NK-92 (cell line): Measurements from ENCODE around the gene RPS6KL1.
"Not testable (repeated sequence)": the region's sequence is repeated elsewhere in the genome, so short reads cannot be mapped to it uniquely, and the experiment has no call there.

Experiments
- DNase-seq: peaks from one replicate; lab custom pipeline; 2025; ENCODE audit not compliant: unreplicated experiment; lab: John Stamatoyannopoulos, UW

RPS6KL1 gene

DNA sequence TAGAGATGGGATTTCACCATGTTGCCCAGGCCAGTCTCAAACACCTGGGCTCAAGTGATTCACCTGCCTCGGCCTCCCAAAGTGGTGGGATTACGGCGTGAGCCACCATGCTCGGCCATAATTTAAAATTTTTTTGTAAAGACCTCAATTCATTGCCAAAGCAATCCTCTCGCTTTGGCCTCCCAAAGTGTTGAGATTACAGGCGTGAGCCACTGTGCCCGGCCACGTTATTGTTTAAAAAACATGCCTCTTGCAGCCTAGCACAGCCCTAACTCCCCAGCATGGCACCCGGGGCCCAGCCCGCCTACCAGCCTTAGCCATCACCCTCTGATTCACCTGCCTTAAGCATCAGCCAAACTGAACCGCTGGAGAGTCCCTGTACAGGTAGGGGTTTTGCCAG, 13.1 kb upstream of the RPS6KL1 start:
- DNase-seq = no peak

DNA sequence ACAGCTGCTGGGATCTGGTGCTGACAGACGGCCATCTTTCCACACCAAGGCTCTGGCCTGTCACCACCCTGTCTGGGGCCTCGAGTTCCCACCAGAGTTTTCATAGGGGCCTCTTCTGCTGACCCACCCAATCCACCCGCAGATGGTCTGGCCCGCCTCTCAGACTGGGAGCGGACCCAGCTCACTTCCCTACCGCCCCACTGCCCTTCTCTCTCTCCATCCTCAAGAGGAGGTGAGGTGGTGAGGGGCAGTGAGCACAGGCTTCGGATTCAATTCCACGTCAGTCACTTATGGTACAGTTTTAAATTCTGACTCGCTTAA, 12.3 kb upstream of the RPS6KL1 start:
- DNase-seq = no peak

DNA sequence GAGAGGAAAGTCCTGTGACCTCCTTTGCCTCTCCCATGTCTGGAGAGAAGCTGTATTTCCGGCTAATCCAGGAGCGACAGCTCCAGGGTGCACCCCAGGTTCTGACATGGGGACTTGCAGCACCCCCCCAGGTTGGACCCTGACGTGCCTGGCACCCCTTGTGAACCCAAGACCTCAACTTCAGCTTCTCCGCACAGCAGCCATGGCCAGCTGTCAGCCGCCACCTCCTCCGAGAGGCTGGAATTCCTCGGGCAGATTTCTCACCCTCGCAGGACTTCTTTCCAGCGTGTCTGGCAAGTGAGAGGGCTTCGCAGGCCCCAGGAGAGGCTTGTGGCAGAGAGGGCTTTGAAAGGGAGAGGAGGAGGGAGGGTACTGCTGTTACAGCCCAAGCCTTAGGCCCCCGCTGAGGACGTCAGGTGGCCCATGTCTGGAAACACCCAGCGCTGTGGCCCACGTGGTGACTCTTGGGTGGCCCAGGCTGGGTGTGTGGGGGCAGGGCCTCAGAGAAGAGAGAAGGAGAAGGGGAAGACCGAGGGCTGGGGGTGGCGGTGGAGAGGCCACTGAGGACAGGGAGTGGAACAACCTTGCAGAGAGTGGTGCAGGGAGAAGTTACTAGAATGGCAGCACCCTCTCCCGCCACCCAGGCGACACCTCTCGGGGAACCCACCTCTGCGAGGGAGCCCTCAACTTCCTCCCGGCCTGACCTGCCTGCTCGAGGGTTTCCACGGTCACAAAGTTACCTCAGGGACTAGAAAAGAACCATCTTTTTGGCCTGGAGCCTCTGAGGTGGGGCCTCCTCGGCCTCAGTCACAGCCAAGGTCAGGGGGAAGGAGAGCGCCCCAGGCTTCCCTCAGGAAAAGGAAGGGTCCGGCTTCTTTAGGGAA, 11.7 kb upstream of the RPS6KL1 start:
- no peak for DNase-seq

DNA sequence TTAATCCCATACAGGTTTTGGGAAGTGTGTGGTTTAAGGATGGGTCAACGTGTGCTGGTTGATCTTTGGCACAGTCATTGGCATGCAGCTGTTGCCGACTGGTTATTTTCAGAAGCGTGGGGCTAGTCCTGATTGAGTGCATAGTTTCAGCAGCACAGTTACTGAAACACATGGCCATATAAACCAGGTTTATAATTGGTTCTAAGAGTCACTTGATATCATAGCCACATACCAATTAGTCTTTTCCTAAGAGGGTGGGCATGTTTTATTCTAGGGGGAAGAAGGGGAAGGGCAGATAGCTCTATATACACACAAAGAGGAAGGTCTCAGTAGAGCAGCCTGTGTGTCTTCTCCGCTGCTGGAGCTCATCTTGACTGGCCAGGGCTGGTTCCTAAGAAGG, 11.0 kb upstream of the RPS6KL1 start:
- no peak for DNase-seq

DNA sequence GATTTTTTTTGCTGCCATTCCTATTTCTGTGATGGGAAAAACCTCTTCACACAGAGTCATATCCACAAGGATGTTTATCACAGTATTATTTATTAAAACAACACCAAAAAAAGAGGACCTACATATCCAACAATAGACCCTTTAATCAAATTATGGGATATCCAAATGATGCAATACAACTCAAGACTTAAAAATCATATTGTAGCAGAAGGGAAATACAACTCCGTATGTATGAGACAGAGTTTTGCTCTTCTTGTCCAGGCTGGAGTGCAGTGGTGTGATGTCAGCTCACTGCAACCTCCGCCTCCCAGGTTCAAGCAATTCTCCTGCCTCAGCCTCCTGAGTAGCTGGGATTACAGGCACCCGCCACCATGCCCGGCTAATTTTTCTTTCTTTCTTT, 9.9 kb upstream of the RPS6KL1 start:
- DNase-seq = not testable (repeated sequence)

DNA sequence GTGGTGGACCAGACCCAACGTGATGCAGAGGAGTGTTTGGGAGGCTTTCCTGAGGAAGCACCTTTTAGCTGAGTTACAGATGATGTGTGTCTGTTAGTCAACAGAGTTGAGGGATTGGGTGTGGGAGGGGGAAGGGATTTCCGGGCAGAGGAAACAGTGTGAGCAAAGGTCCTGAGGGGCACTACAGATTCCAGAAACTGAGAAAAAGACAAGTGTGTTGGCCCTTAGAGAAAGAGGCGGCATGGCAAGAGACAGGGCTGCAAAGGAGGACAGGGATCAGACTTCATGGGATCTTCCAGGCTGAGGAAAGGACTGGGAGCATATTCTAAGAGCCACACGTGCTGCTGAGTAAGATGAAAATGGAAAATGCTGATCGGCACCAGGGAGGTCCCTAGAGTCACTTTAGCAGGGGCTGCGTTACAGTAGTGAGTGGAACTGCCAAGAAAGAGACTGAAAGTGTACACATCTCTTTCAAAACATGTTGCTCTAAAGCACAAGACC, 9.4 kb upstream of the RPS6KL1 start:
- DNase-seq = no peak

DNA sequence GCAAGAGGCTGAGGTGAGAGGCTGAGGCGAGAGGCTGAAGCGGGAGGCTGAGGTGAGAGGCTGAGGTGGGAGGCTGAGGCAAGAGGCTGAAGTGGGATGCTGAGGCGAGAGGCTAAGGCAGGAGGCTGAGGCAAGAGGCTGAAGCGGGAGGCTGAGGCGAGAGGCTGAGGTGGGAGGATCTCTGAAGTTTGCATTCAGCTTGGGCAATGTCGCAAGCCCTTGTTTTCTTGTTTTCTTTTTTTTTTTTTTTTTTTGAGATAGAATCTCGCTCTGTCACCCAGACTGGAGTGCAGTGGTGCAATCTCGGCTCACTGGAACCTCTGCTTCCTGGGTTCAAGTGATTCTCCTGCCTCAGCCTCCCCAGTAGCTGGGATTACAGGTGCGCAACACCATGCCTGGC, 8.7 kb upstream of the RPS6KL1 start:
- not testable (repeated sequence) for DNase-seq

DNA sequence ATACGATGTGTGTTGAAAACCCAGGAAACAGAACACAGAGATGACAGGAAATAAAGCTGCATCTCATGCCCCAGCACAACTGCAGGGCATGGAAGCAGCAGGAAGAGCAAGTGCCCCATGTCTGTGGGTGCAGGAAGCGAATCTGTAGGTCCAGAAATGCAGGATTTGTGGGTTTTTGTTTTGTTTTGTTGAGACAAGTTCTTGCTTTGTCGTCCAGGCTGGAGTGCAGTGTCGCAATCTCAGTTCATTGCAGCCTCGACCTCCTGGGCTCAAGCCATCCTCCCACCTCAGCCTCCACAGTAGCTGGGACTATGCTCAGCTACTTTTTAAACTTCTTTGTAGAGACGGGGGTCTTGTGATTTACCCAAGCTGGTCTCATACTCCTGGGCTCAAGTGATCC, 6.2 kb upstream of the RPS6KL1 start:
- no peak for DNase-seq

DNA sequence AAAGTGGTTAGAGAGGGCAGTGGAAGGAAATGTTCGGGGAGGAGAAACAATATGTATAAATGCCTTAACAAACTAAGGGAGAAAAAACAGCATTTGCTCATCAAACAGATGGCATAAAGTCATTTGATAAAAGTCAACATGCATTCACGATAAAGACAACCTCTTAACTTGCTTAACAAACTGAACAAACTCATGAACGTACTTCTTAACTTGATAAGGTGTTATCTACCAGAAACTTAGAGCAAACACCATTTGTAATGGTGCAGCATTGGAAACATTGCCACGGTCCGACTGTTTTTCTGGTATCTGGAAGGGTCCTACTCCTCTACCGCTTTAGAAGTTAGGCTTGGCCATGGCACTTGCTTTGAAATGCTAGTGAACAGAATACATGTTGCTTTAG, 4.2 kb upstream of the RPS6KL1 start:
- DNase-seq = no peak

DNA sequence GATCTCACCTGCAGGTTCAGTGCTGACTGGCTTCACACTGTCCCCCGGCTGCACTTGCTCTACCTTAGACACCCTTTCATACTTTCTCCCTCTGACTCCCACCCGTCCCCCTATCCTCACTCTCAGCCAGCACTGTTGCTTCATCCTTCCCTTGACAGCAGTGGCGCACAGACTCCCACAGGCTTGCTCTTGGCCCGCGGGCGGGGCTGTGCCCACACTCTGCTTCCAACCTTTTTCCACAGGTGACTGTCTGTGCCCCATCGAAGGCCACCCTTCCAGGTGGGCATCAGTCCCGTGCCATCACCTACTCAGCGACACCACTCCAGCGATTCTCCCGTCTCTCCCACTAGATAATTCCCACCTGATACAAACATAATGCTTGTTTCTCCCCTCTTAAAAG, 1.0 kb upstream of the RPS6KL1 start:
- no peak for DNase-seq

DNA sequence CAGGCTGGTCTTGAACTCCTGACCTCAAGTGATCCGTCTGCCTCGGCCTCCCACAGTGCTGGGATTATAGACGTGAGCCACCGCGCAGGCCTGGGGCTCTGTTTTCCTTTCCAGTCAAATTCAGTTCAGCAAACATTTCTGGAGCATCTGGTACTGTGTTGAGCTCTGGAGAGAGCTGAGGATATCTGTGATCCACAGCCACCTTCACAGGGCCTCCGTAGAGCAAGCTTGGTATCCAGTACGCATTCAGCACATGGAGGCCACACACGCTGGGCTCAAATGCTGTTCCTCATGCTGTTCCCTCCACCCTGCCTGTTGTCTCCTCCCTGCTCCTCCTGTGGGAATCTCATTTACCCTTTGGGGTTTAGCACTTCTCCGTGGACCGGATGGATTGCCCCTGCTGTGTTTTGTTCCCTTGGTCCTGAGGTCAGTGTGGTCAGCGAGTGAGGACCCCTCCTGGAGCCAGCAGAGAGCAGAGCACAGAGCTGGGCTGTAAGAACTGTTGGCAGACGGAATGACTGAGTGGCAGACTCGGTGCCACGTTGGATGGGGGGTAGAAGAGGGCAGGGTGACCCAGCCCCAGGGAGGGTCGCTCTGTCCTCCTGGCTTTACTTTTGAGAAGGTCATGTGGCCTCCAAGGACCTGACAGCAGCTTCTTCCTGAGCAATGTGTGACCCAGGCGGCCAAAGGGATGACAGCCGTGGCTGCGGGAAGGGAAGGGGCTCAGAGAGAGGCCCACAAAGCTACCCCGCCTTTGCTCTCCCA, 891 bp downstream of the RPS6KL1 start:
- DNase-seq = no peak

DNA sequence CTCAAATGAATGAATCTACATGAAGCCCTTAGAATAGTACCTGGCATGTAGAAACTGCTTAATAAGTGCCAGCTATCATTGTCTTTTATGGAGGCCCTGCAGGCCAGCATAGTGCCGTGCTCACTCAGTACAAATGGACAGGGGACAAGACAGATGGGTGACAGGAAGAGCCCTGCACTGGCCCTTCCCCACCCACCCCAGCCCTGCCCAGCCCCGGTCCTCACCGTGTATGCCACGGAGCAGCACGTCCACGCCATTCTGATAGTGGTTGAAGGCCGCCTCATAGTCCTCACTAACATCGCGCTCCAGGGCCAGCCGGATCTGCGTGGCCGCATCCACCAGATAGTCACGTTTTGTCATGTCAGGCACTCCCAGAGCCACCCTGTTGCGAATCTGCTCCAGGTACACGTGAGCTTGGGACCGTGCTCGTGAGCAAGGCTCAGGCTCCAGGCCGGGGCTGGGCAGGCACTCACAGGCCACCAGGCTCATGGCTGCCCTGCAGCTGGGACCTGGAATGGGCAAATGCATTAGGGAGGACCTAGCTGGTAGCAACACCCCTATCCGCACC, 1.9 kb downstream of the RPS6KL1 start:
- DNase-seq = no peak

DNA sequence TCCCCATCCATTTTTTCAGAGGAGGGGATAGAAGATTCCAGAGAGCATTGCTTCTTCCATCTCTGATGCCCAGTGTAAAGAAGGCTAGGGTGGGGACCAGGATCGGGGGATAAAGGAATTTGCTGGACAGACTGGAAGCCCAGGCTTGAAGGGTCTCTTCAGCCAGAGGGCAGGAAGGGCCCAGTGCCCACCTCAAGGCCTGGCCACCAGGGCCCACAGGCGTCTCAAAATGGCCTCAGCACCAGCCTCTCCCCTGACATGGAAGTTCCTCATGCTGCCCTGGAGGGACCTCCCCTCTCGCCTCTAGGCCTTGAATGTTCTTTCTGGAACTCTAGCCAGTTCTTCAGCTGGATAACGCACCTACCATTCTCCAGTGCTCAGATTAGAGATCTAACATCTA, 2.8 kb downstream of the RPS6KL1 start:
- DNase-seq = no peak

DNA sequence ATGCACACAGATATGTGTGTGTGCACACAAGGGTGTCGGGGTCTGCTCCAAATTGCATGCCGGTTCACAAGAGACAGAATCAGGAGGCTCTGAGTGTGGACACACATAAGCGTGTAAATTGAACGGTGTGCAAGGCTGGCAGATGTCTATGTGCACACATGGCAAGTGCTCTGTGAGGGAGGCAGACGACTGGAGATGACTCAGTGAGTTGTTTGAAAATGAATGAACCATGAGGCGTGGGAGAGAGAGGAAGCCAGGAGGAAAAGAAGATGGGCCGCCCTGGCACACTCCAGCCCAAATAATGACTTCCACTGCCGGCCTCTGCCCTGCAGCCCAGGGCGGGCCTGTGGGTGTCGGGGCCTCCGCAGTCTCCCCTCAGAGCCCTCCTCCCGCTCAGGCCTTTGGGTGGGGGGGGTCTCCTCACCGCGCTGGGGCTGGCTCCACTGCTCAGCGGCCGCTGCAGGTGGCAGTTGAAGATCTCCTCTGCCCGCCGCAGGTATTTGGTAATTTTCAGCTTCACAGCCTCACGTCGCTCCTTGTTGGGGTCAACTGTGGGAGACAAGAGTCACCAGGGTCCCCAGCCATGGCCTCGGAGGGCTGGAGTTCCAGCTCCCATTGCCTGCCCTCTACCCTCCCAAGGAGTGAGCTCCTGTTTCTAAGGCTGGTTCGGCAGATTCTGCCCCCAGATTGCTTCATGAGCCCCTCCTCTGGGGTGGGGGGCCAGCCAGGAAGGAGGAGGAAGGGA, 3.5 kb downstream of the RPS6KL1 start:
- DNase-seq = no peak

DNA sequence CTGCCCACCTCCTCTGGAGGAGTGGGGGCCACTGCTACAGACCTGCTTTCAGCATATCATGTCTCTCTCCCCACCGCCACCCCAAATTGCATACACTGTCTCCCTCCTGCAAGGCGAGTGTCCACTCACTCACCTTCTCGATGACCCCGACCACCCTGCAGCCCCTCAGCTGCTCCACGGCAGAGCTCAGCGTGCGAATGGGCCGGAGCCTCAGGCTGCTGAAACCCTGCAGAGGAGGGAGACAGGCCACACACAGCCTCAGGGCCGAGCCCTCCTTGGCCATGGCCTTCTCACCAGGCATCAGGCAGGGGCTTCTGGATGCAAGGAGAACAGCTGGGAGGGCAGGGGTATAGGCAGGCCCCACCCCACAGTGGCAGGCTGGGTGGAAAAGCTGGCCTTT, 4.7 kb downstream of the RPS6KL1 start:
- DNase-seq = no peak

DNA sequence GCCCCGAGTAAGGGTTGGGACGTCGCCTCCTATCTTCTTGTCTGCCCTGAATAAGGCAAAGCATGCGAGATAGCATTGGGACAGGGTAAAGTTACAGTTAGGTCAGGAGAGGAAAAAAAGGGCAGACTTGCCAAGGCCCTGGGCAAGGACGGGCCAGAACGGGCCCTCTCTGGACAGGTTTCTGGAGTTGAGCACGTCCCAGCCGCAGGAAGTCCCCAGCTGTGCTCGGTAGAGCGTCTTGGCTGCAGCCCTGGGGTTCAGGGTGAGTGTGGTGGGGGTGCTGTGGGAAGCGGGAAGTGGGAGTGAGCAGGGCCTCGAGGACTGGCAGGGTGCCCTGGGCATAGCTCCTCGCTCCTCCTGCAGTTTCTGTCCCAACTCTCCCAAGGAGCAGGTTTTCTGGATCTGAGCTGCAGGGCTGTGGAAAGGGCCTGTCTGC, 5.4 kb downstream of the RPS6KL1 start:
- DNase-seq = no peak

DNA sequence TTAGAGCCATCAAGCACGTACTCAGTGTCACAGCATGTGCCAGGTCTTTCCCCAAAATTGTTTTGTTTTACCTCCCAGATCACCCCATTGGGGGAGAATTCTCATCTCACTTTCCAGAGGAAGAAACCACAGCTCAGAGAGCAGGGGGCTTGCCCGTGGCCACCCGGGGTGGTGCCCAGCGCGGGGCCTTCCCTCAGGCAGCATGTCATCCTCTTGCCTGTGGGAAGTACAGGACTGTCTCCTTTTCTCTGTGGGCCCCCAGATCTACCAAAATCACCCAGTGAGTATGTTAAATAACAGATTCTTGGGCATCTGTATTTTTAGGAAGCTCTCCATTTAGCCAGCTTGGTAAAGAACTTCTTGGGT, 5.9 kb downstream of the RPS6KL1 start:
- DNase-seq = no peak

DNA sequence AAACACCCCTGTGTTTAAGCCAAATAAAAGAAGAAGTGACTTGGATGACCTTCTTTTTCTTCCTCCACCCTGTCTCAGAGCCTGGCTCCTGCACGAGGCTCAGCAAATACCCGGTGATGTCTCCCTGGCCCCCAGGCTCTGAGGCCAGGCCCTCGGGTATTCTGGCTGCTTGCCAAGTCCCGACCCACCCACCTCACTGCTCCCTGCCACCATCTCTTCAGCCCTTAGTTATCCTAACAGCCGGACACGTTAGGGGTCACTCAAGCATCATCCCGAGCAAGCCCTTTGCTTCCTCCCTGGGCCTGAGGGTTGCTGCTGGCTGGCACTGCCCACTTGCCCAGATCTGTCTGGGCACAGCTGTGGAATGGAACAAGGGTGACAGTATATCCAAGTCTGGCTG, 7.2 kb downstream of the RPS6KL1 start:
- DNase-seq = no peak

DNA sequence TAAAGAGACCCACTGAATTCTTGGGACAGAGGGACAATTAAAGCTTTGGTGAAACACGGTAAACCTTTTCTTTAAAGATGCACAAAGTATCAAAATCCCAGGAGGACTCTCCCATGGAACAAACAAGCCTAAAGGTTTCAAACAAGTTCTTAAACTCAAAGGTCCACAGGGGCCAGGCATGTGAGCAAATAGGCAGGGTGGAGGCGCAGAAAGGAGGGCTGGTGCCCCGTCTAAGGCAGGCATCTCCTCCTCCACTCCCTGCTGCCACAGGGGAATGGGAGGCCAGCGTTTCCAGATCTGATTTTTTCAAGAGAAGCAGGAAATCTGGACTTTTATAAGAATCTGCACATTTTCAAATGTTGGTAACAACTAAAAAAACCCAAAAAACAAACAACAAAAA, 7.6 kb downstream of the RPS6KL1 start:
- no peak for DNase-seq

DNA sequence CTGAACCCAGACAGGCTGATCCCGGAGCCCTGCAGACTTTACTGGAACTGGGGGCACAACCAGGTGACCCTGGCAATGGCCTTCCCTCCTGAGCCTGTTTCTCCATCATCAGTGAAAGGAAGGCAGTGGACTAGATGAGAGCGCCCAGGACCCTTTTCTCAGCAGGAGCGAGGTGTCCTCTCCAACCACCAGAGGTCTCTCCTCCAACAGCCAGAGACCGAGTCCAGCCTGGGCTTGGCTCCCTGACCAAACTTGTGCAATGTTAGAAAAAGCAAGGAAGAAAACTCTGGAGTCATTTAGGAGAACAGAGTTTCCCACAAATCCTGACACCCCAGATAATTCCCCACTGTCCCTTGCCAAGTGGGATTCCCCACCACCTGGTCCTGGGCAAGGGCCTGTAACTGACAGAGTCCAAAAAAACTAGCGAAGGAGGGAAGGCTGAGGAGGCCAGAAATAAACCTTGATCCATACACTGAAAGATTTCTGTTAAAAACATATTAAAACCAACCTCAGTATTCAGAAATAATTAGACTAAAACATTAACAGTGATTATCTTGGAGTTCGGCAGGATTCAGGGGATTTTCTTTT, 9.0 kb downstream of the RPS6KL1 start:
- no peak for DNase-seq

DNA sequence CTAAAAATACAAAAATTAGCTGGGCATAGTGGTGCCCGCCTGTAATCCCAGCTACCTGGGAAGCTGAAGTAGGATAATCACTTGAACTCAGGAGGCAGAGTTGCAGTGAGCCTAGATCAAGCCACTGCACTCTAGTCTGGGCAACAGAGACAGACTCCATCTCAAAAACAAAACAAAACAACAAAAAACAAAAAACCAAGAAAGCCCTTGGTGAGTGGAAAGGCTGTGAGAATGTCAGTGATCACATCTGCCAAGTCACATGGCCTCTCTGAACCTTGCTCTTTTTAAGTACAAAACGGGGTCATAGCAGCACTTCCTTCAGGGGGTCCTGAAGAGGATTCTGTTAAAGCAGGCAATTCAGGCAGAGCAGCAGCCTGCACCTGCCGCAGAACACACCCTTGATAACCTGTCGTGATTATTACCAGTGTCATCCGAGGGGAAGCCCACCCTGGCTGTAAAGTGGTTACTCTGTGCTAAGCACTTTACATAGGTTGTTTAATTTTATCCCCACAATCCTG, 9.6 kb downstream of the RPS6KL1 start:
- DNase-seq = no peak
